C4-2B (cell line): Measurements from ENCODE around the gene PRKD3.

Experiments
- ZFX ChIP-seq: fragments of 450-650 bp; IDR thresholded peaks from 2 replicates; pipeline ENCODE4 v1.6.1; 2017
- TF ChIP-seq, protein P1 (sequence below): fragments of 450-650 bp; conservative IDR thresholded peaks from 2 replicates; pipeline ENCODE4 v1.5.1; 2017; ENCODE audit warnings: mild to moderate bottlenecking

DNA sequence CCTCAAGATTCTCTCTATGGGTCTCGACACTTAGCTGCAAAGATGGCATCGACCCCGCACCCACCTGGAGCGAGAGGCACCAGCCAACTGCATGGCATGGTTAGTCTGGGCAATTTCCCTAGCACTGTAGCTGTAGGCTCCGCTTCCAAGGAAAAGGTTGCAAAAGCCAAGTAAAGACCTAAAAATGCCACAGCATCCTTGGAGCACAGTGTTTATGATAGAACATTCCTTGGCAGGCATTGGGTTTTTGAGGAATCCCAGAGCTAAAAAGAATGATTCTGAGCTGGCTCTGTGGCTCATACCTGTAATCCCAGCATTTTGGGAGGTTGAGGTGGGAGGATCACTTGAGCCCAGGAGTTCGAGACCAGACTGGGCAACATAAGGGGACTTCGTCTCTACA is 42.7 kb upstream of the PRKD3 start:
- TF ChIP-seq, protein P1, sequence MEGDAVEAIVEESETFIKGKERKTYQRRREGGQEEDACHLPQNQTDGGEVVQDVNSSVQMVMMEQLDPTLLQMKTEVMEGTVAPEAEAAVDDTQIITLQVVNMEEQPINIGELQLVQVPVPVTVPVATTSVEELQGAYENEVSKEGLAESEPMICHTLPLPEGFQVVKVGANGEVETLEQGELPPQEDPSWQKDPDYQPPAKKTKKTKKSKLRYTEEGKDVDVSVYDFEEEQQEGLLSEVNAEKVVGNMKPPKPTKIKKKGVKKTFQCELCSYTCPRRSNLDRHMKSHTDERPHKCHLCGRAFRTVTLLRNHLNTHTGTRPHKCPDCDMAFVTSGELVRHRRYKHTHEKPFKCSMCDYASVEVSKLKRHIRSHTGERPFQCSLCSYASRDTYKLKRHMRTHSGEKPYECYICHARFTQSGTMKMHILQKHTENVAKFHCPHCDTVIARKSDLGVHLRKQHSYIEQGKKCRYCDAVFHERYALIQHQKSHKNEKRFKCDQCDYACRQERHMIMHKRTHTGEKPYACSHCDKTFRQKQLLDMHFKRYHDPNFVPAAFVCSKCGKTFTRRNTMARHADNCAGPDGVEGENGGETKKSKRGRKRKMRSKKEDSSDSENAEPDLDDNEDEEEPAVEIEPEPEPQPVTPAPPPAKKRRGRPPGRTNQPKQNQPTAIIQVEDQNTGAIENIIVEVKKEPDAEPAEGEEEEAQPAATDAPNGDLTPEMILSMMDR = no peak
- no peak for TF ChIP-seq ZFX
